ENCODE results near the gene FBXL13. TPM values are rescaled to one million over a fixed set of nuclear protein-coding genes. Genes with fewer than 3 reads are reported as not detected.

The FBXL13 gene
- total RNA-seq, 1 donor from 2014 or later: 1.3 TPM

GRCh38 chr7:102895602-102896001 lies 179.0 kb downstream of the FBXL13 start:
- peak; percentile 18 for DNase-seq

GRCh38 chr7:102892631-102893278 lies 181.8 kb downstream of the FBXL13 start:
- DNase-seq: no peak

DNA sequence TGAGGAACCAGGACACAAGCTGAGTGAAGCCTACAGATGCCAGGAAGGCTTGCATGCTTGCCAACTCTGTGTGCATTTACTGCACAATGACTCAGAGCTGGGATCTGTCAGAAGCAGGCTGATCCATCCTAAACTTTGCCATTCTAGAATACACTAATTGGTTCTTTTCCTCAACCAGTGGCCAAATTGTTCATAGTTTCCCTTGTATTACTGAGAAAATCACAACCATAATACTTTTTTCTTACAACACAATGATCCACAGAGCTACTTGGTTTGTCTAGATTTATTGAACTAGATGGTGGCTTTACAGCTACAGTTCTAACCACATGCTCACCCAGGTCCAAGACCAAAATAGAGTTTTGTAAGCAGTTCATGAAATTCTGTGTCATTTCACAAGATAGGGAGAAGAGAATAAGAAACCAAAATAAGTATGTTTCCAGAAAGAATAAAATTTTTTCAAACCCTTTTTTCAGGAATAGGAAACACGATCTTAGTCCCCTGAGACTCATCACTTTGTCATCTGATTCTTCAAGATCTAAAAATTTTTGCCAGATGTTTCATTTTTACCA lies 182.8 kb downstream of the FBXL13 start:
- peak; percentile 77 for DNase-seq

GRCh38 chr7:102890971-102891692 lies 183.5 kb downstream of the FBXL13 start:
- DNase-seq: no peak

- peak; percentile 46 for DNase-seq
Observed at GRCh38 chr7:102890292-102890970, 184.2 kb downstream of the FBXL13 start.

DNA sequence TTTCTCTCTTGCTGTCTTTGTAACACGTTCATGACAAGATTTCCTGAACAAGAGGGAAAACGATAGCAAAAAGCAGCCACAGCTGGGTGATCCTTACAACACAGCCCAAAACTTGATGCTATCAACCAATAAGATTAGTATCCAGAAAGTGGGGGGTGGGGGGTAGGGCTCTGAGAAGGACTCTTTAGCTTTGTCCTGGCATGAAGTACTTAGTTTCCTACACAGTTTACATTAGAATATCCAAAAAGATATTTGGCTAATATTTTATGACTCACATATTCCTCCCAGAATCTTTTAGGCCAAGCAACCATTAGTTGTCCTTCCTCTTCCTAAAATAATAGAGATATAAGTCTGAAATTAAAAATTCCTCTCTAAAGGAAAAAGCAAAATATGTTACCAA lies 184.7 kb downstream of the FBXL13 start:
- DNase-seq: no peak

DNA sequence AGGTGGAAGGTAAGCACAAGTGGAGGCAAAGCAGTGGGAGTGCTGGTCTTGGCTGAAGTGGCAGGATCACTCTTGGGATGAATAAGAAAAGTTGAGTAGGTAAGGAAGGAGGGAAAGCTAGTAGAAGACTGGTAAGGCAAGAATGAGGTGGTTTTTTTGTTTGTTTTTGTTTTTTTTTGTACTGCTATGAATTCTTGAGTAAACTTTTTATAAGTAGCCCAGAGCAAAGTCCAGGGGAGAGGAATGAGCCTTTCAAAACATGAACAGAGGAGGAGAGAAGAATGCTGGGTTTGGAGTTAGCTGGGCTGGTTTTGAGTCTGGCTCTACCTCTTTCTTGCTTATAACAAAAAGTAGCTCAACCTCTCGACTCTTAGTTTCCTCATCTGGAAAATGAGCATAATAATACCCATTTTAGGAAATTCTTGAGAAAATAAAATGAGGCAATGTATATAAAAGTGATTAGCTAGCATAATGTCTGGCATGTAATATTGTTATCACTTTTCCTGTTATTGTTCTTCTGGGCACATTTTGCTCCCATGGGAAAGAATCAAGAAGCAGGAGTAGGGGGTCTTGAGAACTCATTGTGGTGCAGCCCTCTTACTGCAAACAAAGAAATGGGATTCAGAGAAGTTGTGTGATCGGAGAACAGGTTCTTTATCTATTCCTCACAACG lies 185.9 kb downstream of the FBXL13 start:
- DNase-seq: no peak

DNA sequence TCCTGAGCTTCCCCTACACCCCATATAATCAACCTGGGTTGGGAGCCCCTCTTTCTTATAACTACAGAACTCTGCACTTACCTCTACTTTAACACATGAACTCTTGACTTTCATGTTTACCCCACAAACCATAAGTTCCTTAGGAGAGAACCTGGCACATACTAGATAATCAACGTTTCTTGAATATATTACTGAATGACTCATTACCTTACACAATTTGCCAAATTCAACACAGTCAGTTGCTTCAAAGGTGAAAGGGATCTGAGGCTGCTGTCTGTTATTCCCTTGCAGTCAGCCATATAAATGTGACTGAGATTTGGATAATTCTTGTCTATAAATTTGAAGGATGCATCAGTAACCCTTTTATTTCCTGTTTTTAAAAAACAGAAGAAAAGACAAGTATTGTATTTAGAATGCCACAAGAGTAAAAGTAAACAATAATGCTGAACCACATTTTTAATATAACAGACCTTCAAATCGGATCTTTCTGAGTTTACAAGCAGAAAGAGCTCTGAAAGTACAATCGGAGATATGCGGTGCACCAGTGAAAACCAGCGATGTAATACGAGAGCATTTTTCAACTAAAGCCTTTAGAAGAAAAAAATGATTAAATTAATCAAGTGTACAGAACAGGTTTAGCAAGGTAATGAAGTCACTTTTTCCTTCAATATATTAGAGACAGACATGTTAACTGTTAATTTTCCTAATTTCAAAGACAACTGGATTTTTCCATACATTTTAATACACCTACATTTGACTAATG lies 191.3 kb downstream of the FBXL13 start:
- no peak for DNase-seq

- no peak for DNase-seq
Observed at GRCh38 chr7:102875700-102876295, 198.8 kb downstream of the FBXL13 start.

DNA sequence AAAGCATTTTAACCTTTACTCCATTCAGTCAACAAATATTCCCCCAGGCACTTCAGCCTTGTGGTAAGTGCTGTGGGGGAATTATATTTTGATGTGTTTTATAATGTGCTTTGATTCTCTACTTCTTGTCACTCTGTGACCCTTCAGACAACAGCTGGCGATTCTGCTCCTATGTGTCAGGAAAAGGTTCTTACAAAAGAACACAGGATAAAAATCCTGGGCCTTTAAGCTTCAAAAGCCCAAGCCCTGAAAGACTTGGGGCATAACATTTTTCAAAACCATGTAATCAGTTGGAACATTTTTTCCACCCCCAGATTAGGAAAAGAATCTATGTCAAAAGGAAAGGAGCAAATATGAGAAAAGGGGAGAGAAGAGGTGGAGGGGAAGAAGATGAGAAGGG lies 199.6 kb downstream of the FBXL13 start:
- DNase-seq: no peak

DNA sequence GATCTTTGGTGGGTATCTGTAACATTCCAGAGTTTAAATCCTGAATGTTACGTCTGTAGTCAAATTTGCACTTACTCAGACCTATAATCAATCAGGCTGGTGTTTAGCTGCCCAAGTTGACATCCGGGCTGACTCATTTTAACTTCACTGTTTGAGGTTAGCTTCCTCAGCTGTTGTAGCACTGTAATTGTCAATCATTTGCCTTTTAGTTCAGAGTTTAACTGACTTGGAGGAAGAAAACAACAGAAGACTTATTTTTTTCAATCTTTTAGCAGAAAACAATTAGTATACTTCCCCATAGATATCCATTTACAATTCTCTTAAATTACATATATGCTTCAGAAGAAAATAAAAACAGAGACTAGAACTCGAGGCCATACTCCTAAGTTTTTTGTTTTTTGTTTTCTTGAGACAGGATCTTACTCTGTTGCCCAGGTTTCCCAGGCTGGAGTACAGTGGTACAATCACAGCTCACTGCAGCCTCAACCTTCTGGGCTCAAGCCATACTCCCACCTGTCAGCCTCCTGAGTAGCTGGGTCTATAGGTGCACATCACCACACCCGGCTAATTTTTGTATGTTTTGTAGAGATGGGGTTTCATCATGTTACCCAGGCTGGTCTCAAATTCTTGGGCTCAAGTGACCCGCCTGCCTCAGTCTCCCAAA lies 200.3 kb downstream of the FBXL13 start:
- DNase-seq: no peak

DNA sequence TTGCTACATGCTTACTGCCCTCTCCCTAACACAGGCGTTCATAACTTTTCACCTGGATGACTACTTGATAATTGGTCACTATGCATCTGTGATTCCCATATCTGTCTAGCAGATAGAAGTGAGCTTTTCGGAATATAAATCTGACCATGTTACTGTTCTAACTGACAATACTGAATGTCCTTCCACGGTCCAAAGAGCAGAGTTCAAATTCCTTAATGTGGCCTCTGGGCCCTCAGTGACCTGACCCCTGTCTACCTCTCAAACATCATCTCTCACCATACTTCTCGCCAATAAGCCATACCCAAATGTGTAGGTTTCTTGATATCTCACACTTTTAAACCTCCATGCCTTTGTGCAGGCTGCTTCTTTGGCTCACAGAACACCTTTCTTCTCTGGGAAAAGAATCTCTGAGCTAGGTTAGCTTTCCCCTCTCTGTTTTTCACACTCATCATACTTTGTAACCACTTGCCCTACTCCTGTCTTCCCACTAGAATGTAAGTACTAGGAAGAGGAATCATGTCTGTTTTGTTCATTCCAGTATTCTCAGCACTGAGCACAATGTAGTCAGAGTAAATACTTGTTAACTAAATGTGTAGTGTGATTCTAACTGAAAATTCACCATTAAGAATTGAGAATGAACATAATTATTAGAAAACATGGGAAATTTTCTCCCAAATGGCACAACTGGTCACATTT lies 201.0 kb downstream of the FBXL13 start:
- no peak for DNase-seq

DNA sequence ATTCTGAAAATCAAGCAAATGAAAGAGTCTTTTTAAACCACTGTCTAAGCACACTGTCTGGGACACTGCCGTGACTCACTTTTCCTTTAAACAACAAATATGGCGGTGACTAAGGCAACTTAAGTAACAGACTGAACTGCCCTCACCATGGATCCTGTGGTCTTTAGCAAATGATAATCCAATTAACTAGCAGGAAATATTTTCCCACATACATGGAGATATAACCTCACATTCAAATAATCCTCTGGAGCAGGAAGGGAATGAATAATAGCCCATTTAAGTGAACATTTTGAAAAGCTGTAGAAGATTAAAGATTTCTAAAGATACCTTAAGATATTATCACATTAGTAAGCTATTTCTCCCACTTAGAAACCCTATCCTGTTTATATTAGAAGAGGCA lies 202.1 kb downstream of the FBXL13 start:
- DNase-seq: no peak

- no peak for DNase-seq
Observed at GRCh38 chr7:102869195-102869594, 205.4 kb downstream of the FBXL13 start.

DNA sequence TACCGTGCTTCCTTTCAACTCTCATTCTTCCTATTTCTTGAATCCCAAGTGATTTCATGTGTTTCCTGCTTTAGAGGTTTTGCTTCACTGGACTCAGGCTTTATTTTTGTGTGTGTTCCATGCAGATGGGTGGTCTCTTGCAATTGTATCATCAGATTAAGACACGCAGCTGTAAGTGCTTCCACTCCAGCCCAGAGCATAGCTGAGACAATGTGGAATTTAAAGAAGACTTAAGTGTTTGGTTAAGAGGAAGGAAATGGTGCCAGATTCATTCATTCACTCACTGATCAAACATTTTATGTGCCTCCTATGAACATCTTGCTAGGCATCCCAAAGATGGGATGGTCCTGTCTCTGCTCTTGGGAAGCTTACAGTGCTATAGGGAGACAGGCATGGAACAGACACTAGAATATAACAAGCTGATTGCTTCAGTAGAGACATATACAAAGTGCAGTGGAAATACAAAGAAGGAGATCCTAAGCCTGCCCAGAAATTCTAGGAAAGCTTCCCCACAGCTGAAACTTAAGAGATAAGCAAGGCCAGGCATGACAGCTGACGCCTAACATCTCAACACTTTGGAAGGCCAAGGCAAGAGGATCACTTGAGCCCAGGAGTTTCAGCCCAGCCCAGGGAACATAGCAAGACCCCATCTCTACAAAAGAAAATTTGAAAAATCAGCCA lies 207.9 kb downstream of the FBXL13 start:
- peak; percentile 81 for DNase-seq

DNA sequence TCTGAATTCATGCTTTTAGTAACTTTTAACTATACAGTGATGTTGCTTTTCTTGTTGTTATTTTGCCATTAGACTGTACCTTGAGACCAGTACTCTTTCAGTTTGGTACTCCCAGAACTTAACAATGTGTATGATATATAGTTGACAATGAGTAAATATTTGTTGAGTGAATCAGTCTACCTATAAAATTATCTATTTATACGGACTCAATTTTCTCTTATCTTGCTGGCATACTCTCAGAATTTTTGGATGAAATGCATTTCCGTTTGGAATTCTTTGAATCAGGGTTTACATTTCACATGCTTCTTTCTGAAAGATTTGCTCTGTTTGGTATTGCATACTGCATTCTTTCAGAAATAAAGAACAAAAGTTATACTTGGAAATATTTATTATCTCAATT lies 209.6 kb downstream of the FBXL13 start:
- no peak for DNase-seq

DNA sequence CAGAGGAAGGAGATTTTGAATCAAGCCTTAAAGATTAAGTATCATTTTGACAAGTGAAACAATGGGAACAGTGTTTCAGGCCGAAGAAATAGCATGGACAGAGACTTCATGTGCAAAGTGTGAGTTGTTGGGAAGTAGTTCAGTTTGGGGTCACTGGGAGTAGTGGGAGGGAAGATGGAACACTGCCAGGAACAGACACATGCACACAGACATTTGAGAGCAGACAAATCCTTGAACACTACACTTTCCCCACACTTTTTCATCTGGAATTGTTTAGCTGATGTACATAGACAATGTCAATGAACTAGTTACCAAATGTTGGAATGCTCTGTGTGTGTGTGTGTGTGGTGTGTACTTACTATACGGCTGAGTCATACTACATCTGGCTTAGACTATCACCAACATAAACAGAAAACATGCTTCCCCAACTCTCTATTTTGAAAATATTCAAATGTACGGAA lies 214.2 kb downstream of the FBXL13 start:
- DNase-seq: peak; percentile 91

DNA sequence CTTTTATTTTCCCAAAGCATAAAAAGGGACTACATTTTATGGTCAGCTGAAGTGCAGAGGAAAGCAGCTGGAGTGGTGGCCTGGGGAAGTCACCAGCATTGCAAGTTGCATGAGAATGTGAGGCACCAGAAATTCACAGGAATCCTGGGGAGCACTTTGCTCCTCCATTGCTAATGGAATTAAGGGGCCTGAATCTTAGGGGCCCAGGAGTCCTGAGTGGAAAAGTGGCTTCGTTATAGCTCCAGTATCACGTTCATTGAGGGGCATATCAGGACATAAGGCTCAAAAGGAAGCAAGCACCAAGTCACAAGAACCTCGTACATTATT lies 214.8 kb downstream of the FBXL13 start:
- no peak for DNase-seq

DNA sequence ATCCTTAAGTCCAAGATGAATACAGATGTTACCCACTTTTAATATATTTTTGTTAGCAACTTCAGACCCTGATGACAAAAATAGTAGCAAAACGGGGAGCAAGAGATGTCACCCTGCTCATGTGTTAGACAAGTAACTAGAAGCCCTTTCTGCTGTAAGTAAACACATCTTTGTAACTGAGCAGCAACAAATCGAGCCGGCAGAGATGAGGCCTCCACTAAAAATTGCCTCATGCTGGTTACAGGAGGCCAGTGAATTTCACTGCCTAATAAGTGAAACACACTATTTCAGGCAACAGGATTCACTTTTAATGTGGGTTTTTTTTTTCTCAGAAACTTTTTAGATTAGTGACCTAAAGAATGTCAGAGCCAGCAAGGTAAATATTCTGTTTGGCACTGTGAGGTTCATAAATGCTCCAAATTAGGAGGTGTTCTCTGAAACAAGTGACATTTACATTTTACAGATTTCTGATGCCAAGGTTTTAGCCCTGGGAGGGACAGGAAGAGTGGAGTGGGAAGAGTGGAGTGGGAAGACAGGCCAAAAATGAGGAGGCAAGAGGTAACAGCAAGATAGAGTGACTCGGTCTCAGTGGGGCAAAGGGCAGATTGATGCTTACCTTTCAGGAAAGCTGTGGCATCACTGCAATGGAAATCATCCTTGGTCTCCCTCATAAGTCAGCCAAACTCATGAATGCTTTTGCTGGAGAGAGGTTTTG lies 215.4 kb downstream of the FBXL13 start:
- no peak for DNase-seq
